Upper lobe of left lung (tissue), 4 donors: ENCODE data around the gene DOK5.

Experiments used
- CTCF ChIP-seq, 6 experiments: fragments of 450-650 bp in 4 of 6; fragments of 200-600 bp in 2 of 6; sonication (generic) in 2 of 6; IDR thresholded peaks; one replicate each; pipeline ENCODE4 v1.5.1; 2016 to 2019; ENCODE audit warnings: antibody characterized with exemption in 6 of 6
- EP300 ChIP-seq, 4 donors: sonication (generic); formaldehyde crosslinking; IDR thresholded peaks; one replicate each; pipeline ENCODE4 v1.5.1; 2017; ENCODE audit warnings: antibody characterized with exemption in 4 of 4, control low read depth in 2 of 4
- POLR2A ChIP-seq, 4 donors: fragments of 450-650 bp; IDR thresholded peaks; one replicate each; pipeline ENCODE4 v1.5.1; 2016 to 2017; ENCODE audit warnings: antibody characterized with exemption in 4 of 4, mild to moderate bottlenecking in 2 of 4
- POLR2AphosphoS5 ChIP-seq, 2 donors: sonication (generic); formaldehyde crosslinking; IDR thresholded peaks; one replicate each; pipeline ENCODE4 v1.5.1; 2017; ENCODE audit warnings: antibody characterized with exemption in 2 of 2

GRCh38 chr20:54429364-54429763 is 46.0 kb upstream of the DOK5 start:
- TF ChIP-seq POLR2AphosphoS5 (IDR thresholded peaks at IDR 0.05): no peak
- no peak for TF ChIP-seq CTCF (IDR thresholded peaks at IDR 0.05)
- no peak for TF ChIP-seq POLR2A (IDR thresholded peaks at IDR 0.05)
- no peak for TF ChIP-seq EP300 (IDR thresholded peaks at IDR 0.05)
